Measurements from ENCODE around the gene FTCDNL1. TPM values are rescaled to one million over a fixed set of nuclear protein-coding genes. Genes with fewer than 3 reads are reported as not detected.

FTCDNL1 gene
- total and polyA plus RNA-seq, 2 of the 13 experiments (the other 11 are each of a cell fraction or from before 2014, with no cell fraction given): 0.98 to 1.4 TPM

DNA sequence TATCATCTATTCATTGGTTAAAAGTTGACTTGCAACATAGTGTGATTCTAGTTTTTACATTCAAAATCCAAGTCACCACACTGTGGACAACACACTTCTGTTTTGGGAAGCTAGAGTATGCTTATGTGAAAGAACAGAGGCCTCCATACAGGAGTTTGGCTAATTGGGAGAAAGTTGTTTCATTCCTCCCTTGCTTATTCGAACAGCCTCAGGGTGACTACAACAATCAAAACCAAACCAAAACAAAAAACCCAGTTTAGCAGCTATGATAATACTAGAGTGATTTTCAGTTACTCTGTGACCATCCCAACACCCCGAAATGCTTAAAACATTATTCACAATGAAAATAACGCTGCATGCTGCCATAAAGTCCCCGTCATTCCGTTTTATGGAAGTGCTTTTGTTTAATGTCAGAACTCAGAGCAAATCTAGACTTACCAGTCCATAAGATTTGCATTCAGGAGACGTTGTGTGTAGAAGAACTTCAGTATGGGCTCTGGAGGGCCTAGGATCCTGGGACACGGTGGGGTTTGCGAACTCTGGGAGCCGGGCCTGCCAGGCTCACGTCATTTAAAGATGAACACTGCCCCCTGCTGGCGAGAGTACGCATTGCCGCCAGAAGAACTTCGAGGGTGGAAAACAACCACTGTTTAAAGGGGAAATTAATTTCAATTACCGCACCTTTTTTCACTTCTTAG lies 111.4 kb downstream of the FTCDNL1 start (continued):
- TF ChIP-seq, protein P1, sequence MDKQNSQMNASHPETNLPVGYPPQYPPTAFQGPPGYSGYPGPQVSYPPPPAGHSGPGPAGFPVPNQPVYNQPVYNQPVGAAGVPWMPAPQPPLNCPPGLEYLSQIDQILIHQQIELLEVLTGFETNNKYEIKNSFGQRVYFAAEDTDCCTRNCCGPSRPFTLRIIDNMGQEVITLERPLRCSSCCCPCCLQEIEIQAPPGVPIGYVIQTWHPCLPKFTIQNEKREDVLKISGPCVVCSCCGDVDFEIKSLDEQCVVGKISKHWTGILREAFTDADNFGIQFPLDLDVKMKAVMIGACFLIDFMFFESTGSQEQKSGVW (CRISPR knock-in tag; IDR thresholded peaks at IDR 0.05; ENCODE audit: borderline replicate concordance): no peak
- TF ChIP-seq RBM22 (optimal IDR thresholded peaks at IDR 0.05; ENCODE audit: low read length): no peak
- TF ChIP-seq, protein P2, sequence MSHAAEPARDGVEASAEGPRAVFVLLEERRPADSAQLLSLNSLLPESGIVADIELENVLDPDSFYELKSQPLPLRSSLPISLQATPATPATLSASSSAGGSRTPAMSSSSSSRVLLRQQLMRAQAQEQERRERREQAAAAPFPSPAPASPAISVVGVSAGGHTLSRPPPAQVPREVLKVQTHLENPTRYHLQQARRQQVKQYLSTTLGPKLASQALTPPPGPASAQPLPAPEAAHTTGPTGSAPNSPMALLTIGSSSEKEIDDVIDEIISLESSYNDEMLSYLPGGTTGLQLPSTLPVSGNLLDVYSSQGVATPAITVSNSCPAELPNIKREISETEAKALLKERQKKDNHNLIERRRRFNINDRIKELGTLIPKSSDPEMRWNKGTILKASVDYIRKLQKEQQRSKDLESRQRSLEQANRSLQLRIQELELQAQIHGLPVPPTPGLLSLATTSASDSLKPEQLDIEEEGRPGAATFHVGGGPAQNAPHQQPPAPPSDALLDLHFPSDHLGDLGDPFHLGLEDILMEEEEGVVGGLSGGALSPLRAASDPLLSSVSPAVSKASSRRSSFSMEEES (CRISPR knock-in tag; IDR thresholded peaks at IDR 0.05): peak; percentile 37; the same call in 1 of the 2 replicates
- 0 out of 2 replicates have a peak, but pooled peaks have one; percentile 50 for TF ChIP-seq ZNF747 (CRISPR knock-in tag; IDR thresholded peaks at IDR 0.05; ENCODE audit: borderline replicate concordance)
- TF ChIP-seq, protein P3, sequence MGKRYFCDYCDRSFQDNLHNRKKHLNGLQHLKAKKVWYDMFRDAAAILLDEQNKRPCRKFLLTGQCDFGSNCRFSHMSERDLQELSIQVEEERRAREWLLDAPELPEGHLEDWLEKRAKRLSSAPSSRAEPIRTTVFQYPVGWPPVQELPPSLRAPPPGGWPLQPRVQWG (CRISPR knock-in tag; IDR thresholded peaks at IDR 0.05; ENCODE audit: borderline replicate concordance, low read depth): no peak
- TF ChIP-seq, protein P4, sequence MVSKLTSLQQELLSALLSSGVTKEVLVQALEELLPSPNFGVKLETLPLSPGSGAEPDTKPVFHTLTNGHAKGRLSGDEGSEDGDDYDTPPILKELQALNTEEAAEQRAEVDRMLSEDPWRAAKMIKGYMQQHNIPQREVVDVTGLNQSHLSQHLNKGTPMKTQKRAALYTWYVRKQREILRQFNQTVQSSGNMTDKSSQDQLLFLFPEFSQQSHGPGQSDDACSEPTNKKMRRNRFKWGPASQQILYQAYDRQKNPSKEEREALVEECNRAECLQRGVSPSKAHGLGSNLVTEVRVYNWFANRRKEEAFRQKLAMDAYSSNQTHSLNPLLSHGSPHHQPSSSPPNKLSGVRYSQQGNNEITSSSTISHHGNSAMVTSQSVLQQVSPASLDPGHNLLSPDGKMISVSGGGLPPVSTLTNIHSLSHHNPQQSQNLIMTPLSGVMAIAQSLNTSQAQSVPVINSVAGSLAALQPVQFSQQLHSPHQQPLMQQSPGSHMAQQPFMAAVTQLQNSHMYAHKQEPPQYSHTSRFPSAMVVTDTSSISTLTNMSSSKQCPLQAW (CRISPR knock-in tag; IDR thresholded peaks at IDR 0.05): 0 out of 2 replicates have a peak, but pooled peaks have one; percentile 22
- peak; percentile 95 for TF ChIP-seq STAG1 (CRISPR knock-in tag; IDR thresholded peaks at IDR 0.05)
- peak; percentile 56; the same call in 1 of the 2 replicates for TF ChIP-seq KDM2A (CRISPR knock-in tag; IDR thresholded peaks at IDR 0.05; ENCODE audit: borderline replicate concordance, low read depth)
- TF ChIP-seq XBP1 (CRISPR knock-in tag; IDR thresholded peaks at IDR 0.05): no peak
- no peak for TF ChIP-seq SP5 (CRISPR knock-in tag; IDR thresholded peaks at IDR 0.05; ENCODE audit: borderline replicate concordance, low read depth)
- 0 out of 2 replicates have a peak, but pooled peaks have one; percentile 21 for TF ChIP-seq REPIN1 (CRISPR knock-in tag; IDR thresholded peaks at IDR 0.05; ENCODE audit: borderline replicate concordance, low read depth)
- TF ChIP-seq FOXA3 (CRISPR knock-in tag; IDR thresholded peaks at IDR 0.05): 0 out of 2 replicates have a peak, but pooled peaks have one; percentile 11
- 0 out of 2 replicates have a peak, but pooled peaks have one; percentile 37 for TF ChIP-seq ZBTB20 (CRISPR knock-in tag; IDR thresholded peaks at IDR 0.05; ENCODE audit: borderline replicate concordance, low read depth)
- peak; percentile 95 for TF ChIP-seq SMC3 (IDR thresholded peaks at IDR 0.05; ENCODE audit: low read length)
- 0 out of 2 replicates have a peak, but pooled peaks have one; percentile 10 for TF ChIP-seq CREB1 (IDR thresholded peaks at IDR 0.05)
- no peak for TF ChIP-seq CREB1 (CRISPR knock-in tag; IDR thresholded peaks at IDR 0.05)
- no peak for TF ChIP-seq LCORL (IDR thresholded peaks at IDR 0.05)
- peak; percentile 54; the same call in 1 of the 2 replicates for TF ChIP-seq LCORL (CRISPR knock-in tag; IDR thresholded peaks at IDR 0.05)
- TF ChIP-seq ZFX (CRISPR knock-in tag; IDR thresholded peaks at IDR 0.05; ENCODE audit: low read depth): peak; percentile 68; the same call in 1 of the 2 replicates
- 0 out of 2 replicates have a peak, but pooled peaks have one; percentile 22 for TF ChIP-seq KMT2B (CRISPR knock-in tag; IDR thresholded peaks at IDR 0.05)
- TF ChIP-seq SP140L (CRISPR knock-in tag; IDR thresholded peaks at IDR 0.05; ENCODE audit: borderline replicate concordance): 0 out of 2 replicates have a peak, but pooled peaks have one; percentile 81
- no peak for TF ChIP-seq GPN1 (CRISPR knock-in tag; IDR thresholded peaks at IDR 0.05; ENCODE audit: borderline replicate concordance)
- 0 out of 2 replicates have a peak, but pooled peaks have one; percentile 35 for TF ChIP-seq ZBTB38 (CRISPR knock-in tag; IDR thresholded peaks at IDR 0.05)
- TF ChIP-seq, protein P5, sequence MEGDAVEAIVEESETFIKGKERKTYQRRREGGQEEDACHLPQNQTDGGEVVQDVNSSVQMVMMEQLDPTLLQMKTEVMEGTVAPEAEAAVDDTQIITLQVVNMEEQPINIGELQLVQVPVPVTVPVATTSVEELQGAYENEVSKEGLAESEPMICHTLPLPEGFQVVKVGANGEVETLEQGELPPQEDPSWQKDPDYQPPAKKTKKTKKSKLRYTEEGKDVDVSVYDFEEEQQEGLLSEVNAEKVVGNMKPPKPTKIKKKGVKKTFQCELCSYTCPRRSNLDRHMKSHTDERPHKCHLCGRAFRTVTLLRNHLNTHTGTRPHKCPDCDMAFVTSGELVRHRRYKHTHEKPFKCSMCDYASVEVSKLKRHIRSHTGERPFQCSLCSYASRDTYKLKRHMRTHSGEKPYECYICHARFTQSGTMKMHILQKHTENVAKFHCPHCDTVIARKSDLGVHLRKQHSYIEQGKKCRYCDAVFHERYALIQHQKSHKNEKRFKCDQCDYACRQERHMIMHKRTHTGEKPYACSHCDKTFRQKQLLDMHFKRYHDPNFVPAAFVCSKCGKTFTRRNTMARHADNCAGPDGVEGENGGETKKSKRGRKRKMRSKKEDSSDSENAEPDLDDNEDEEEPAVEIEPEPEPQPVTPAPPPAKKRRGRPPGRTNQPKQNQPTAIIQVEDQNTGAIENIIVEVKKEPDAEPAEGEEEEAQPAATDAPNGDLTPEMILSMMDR (CRISPR knock-in tag; IDR thresholded peaks at IDR 0.05): peak; percentile 95
